Coronary artery (tissue), 2 donors: ENCODE data around the gene HPSE2.

ENCODE experiments used
- DNase-seq: peaks from one replicate; pipeline ENCODE4 v3.0.0-alpha.2; 2017; ENCODE audit warnings: low spot score
- H3K27ac ChIP-seq, 2 donors: fragments of 200-600 bp; sonication (generic); one replicate each; pipeline ENCODE4 v1.5.1; 2016 to 2019
- H3K4me3 ChIP-seq: fragments of 200-600 bp; sonication (generic); 2 replicates; pipeline ENCODE4 v1.5.1; 2016; ENCODE audit warnings: mild to moderate bottlenecking, moderate library complexity
- TF ChIP-seq, protein P1 (sequence below): fragments of 200-600 bp; sonication (generic); IDR thresholded peaks from one replicate; pipeline ENCODE4 v1.5.1; 2019; ENCODE audit warnings: antibody characterized with exemption

Gene HPSE2

DNA sequence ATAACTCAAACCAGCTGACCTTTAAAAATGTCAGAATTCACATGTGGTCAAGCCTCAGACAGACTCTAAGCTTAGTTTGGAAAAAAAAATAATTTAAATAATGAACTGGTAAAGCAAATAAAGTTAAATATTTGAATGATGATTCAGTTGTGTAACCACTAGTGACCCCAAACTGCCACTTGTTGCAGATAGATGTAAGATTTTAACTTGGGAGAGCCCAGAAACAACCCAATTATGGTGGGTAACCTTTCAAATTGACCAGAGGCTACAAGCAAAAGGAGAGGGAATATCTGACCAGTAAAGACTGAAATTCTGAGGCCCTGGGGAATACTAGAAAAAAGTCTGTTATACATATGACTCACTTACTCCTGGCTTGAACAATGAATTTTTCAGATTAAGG is 268.1 kb downstream of the HPSE2 start:
- TF ChIP-seq, protein P1, sequence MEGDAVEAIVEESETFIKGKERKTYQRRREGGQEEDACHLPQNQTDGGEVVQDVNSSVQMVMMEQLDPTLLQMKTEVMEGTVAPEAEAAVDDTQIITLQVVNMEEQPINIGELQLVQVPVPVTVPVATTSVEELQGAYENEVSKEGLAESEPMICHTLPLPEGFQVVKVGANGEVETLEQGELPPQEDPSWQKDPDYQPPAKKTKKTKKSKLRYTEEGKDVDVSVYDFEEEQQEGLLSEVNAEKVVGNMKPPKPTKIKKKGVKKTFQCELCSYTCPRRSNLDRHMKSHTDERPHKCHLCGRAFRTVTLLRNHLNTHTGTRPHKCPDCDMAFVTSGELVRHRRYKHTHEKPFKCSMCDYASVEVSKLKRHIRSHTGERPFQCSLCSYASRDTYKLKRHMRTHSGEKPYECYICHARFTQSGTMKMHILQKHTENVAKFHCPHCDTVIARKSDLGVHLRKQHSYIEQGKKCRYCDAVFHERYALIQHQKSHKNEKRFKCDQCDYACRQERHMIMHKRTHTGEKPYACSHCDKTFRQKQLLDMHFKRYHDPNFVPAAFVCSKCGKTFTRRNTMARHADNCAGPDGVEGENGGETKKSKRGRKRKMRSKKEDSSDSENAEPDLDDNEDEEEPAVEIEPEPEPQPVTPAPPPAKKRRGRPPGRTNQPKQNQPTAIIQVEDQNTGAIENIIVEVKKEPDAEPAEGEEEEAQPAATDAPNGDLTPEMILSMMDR, result no peak
- DNase-seq, result no peak
- H3K27ac ChIP-seq, result no peak overlapping the region

DNA sequence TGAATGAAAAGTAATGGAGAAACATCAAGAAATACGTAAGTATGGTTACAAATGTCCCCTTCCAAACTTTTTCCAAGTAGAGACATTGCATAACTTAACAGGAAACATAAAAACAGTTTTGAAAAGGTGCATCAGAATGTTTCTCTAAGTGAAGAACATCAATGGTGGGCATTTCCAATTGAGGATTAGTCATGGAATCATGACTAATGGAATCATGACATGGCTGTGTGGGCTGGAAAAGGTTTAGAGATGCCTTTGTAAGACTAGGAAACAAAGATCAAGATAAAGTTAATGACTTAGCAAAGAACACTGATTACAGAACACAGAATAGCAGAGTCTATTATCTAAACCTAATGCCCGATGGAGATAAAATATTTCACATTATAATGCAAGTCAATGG is 272.0 kb downstream of the HPSE2 start:
- TF ChIP-seq, protein P1, result no peak
- Histone ChIP-seq H3K27ac (no peak overlapping the region), H3K4me3 (no peak overlapping the region)
- no peak for DNase-seq

More for the DNA sequence above, 268.1 kb downstream of the HPSE2 start:
- H3K4me3 ChIP-seq, result no peak overlapping the region

DNA sequence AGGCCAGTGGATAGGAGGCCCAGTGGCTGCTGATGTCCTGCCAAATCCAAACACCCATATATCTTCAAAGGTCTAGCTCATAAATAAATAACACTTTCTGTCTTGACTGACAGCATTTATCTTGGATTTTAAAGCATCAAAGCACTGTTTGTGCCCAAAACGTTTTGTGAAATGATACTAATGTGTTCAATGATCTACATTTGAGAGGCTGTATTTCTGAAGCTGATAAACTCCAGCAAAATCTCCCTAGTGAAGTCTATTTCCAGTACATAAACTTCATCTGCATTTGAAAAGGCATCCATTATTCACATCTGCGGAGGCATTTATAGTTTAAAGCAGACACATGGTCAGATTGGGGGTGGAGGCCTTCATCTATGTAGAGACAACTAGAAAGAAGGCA is 276.3 kb downstream of the HPSE2 start:
- DNase-seq, result no peak
- TF ChIP-seq, protein P1, result no peak
- no peak overlapping the region for H3K27ac ChIP-seq
- H3K4me3 ChIP-seq, result no peak overlapping the region

DNA sequence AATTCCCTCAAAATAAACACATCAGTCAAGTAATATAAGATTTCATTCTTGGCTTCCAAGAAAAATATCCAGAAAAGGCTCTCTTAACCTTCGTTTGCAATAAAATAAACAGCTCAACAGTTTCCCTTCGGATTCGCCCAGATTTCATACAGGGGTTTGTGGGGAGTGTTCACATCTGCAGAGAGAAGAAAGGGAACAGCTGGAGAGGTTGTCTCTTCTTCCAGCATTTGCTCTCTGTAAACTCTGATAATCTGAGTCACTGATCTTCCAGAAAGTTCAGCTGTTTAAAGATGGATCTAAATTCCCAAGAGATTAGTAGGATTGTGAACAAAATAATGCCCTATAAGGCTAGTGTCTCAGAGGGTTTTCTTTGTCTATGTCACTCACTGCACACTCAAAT is 277.9 kb downstream of the HPSE2 start:
- H3K4me3 ChIP-seq, result no peak overlapping the region
- TF ChIP-seq, protein P1, result no peak
- no peak overlapping the region for H3K27ac ChIP-seq
- DNase-seq, result no peak

DNA sequence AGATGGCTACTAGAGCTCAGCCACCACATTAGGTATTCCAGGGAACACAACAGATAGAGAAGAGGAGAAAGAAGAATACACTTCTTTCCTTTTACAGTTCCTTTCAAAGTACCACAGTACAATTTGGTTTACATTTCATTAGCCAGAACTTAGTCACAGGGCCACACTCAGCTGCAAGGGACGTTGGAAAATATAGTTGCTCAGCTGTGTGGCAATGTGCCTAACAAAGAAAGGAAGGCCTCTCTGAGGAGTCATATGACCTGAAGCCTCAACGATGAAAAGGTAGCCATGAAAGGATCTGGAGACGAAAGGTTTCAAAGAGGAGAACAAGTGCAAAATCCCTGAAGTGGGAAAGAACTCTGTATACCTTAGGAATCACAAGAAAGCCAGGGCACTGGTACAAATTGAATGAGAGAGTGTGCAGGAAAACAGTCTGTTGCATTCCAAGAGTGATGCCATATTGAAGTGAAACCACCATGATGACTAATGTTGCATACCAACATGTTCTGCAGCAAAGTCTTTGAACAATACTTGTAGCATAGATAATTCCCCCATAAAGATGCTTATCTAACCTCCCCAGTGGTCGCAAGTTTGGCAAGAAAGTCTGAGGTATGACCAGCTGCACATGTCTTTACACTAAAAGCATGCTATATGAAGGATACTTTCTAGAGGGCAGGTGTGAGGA is 278.9 kb downstream of the HPSE2 start:
- no peak overlapping the region for H3K4me3 ChIP-seq
- H3K27ac ChIP-seq, result no peak overlapping the region
- no peak for DNase-seq
- TF ChIP-seq, protein P1, result no peak

DNA sequence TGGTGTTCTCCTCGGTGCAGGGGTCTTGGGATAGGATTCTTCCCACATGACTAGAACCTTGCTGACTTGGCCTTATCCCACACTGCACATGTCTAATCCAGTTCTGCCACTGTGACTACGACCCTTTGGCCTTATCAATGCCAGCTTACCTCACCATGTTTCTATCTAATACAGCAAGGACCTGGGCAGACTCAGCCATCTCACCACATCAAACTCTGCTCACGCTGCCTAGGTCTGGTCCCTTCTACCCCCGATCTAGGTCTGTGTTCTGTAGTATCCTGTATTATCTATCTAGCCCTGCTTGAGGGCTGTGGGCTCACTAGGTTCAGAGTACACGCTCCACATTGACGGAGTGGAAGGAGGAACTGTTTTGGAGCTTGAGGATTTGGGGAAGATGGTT is 282.4 kb downstream of the HPSE2 start:
- DNase-seq, result no peak
- Histone ChIP-seq H3K4me3 (no peak overlapping the region), H3K27ac (no peak overlapping the region)
- TF ChIP-seq, protein P1, result no peak

DNA sequence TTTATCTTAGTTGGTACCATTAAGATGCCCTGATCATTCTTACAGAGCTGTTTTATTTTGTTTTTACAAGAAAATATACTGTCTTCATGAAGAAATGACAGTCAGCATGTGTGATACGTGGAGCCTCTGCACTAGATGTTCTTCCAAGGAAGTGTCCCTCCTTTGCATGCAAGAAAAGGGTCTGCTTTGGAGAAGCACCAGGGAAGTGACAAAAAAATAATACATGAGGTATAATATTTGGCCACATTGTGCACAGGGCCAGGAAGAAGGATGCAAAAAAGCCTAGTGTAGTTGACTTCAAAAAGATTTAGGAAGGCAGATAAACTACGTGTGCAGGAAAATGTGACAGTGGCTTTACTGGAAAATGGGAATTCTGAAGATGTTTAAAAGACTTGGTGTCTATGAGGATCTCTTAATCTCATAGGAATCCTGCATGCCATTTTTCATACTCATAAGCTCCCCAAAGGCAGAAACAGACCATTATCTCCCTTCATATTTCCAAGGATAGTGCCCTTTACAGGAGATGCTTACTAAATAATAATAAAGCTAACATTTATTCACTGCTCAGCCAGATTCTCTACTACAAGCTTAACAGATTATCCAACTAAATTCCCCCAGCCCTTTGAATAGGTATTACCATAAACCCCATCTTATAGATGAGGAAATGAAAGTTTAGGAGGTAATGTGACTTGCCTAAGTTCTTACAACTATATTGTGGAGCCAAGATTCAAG is 284.2 kb downstream of the HPSE2 start:
- Histone ChIP-seq H3K27ac (no peak overlapping the region), H3K4me3 (no peak overlapping the region)
- no peak for DNase-seq
- TF ChIP-seq, protein P1, result no peak
